Measurements from ENCODE around the gene IFNA4. TPM values are rescaled to one million over a fixed set of nuclear protein-coding genes. Genes with fewer than 3 reads are reported as not detected.
A peak's percentile ranks its signal among the peaks of the same experiment; 100 is the strongest.

Gene IFNA4
- total and polyA plus RNA-seq, 8 donors = not detected

DNA sequence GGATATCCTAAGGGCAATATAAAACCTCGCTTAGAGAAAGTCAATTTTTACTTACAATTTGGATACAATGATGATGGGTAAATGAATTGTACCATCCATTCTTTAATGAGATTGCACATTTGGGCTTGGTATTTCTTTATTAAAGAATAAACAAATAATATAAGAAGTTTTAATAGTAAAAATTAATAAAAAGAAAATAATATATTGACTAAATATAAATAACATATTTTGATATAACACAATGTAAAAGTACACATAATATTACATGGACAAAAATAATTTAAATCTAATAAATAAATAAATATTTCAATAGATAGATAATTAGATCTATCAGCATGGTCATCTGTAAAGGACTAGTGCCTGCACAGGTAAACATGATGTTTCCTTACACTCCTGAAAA, 21.9 kb downstream of the IFNA4 start:
- no peaks in the 10 kb centered on the region for H3K27me3 ChIP-seq
- DNase-seq (no peak), ATAC-seq (no peak)
- TF ChIP-seq, protein P1, sequence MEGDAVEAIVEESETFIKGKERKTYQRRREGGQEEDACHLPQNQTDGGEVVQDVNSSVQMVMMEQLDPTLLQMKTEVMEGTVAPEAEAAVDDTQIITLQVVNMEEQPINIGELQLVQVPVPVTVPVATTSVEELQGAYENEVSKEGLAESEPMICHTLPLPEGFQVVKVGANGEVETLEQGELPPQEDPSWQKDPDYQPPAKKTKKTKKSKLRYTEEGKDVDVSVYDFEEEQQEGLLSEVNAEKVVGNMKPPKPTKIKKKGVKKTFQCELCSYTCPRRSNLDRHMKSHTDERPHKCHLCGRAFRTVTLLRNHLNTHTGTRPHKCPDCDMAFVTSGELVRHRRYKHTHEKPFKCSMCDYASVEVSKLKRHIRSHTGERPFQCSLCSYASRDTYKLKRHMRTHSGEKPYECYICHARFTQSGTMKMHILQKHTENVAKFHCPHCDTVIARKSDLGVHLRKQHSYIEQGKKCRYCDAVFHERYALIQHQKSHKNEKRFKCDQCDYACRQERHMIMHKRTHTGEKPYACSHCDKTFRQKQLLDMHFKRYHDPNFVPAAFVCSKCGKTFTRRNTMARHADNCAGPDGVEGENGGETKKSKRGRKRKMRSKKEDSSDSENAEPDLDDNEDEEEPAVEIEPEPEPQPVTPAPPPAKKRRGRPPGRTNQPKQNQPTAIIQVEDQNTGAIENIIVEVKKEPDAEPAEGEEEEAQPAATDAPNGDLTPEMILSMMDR (IDR thresholded peaks at IDR 0.05) = no peak
- intact Hi-C loops (cut with DNase I) = no loop called here
- no peaks in the 10 kb centered on the region for H3K4me1 ChIP-seq
- H3K9me3 ChIP-seq = no peaks in the 10 kb centered on the region
- no peak overlapping the region for H3K4me3 ChIP-seq
- no peaks in the 10 kb centered on the region for H3K36me3 ChIP-seq
- no peak overlapping the region for H3K27ac ChIP-seq

DNA sequence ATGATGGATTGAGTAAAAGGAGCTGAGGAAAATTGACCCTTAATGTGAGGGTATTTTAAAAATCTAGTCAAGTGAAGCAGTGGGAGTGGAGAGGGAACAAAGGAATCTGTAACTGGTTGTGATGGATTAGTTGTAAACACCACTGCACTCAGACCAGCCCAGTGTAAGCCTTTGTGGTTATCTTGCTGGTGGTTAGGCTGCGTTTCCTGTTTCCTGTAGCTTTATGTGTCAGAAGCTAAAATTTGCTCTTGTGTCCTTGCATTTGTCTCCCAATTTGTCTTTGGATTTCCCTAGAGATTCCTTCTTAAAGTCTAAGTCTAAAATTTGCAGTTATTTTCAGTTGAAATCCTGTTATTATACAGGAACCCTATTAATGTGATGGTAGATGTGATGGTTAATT, 27.2 kb downstream of the IFNA4 start:
- intact Hi-C loops (cut with DNase I) = no loop called here

DNA sequence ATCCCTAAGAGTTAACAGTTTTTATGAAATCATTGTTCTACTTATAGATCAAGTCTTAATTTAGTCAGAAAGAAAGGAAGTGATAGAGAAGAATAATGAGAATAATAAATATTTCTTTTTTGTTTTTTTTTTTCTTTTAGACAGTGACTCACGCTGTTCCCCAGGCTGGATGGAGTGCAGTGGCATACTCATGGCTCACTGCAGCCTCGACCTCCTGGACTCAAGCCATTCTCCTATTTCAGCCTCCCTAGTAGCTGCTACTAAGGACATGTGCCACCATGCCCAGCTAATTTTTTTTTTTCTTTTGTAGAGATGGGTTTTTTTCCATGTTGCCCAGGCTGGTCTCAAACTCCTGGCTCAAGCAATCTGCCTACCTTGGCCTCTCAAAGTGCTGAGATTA, 31.9 kb downstream of the IFNA4 start:
- intact Hi-C loops (cut with DNase I) = no loop called here
- TF ChIP-seq, protein P1 (IDR thresholded peaks at IDR 0.05) = no peak
- Histone ChIP-seq H3K36me3 (no peaks in the 10 kb centered on the region), H3K9me3 (no peaks in the 10 kb centered on the region), H3K4me3 (no peak overlapping the region), H3K4me1 (peaks cover 0 to 21% of the 10 kb centered on the region in 2 donors), H3K27me3 (no peaks in the 10 kb centered on the region), H3K27ac (no peak overlapping the region)
- DNase-seq (no peak), ATAC-seq (no peak)

More for the DNA sequence above, 27.2 kb downstream of the IFNA4 start:
- no peaks in the 10 kb centered on the region for H3K36me3 ChIP-seq
- no peak overlapping the region for H3K4me3 ChIP-seq
- H3K9me3 ChIP-seq = no peaks in the 10 kb centered on the region
- peaks cover 0 to 6% of the 10 kb centered on the region in 2 donors for H3K4me1 ChIP-seq
- no peak overlapping the region for H3K27ac ChIP-seq
- DNase-seq = no peak
- TF ChIP-seq, protein P1 (IDR thresholded peaks at IDR 0.05) = no peak
- no peak for ATAC-seq
- no peaks in the 10 kb centered on the region for H3K27me3 ChIP-seq

DNA sequence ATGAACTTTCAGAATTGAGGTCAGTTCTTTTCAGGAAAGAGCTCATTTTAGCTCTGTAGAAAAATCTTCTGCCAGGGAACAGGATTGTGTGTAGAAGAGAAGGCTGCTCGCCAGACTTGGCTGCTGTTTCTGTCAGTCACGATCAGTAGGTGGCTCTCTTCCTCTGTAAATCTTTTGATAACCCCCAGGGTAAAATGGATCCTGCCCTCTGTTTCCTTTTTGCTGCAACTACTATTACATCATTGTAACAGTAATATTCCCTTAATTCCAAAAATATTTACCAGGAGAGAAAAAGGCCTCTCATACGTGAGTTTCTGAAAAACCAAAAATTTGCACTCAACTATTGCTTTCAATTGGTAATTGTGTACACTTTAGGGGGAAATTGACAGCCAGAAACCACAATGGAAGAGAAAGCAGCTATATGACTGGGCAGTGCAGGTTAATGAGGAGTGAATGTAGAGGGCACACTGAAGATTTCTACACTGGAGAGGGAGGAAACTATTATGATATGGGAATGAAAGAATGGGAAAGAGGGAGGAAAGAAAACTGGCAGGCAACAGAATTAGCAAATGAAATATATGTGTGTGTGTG, 33.3 kb downstream of the IFNA4 start:
- peak in 1 of 4 donors; percentile 5 for DNase-seq
- H3K27ac ChIP-seq = no peak overlapping the region
- intact Hi-C loops (cut with DNase I) = no loop called here
- no peaks in the 10 kb centered on the region for H3K9me3 ChIP-seq
- H3K4me3 ChIP-seq = no peak overlapping the region
- H3K27me3 ChIP-seq = no peaks in the 10 kb centered on the region
- peaks cover 0 to 14% of the 10 kb centered on the region in 2 donors for H3K4me1 ChIP-seq
- peak; percentile 53 for ATAC-seq
- H3K36me3 ChIP-seq = no peaks in the 10 kb centered on the region
- TF ChIP-seq, protein P1 (IDR thresholded peaks at IDR 0.05) = no peak

DNA sequence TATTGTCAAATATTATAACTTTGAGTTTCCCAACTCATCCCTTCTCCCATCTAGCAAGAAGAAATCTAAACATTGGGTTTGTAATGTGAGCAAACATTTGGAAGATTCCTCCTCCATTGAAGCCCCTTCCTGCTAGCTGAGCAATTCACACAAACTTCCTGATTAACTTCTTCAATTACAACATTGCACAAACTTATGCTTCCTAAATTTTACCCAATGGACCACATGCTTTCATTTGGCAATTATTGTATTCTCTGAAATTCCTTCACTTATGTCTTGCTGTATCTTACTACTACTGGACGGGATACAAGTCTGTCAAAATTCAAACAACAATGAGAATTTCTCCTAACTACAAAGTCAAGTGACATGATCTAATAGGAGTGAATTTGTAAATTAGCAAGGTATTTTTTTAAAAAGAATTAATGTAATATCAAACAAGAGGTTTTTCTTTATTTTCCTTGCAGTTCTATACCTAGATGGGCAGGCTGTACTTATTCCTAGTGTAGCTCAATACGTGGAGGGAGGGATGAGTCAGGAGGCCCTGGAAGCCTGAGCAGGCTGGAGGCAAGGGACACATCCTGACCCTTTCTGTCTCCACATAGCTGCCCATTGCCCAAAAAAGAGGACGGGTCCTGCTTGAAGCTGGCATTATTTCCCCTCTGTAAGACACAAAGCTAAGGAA, 33.9 kb downstream of the IFNA4 start:
- Histone ChIP-seq H3K27ac (no peak overlapping the region), H3K9me3 (peaks cover 0 to under 1% of the 10 kb centered on the region in 2 donors), H3K36me3 (no peaks in the 10 kb centered on the region), H3K4me1 (peaks cover 0 to 14% of the 10 kb centered on the region in 2 donors), H3K4me3 (no peak overlapping the region), H3K27me3 (no peaks in the 10 kb centered on the region)
- intact Hi-C loops (cut with DNase I) = no loop called here
- no peak for DNase-seq
- peak; percentile 27 for ATAC-seq
- TF ChIP-seq, protein P1 (IDR thresholded peaks at IDR 0.05) = no peak
